Panc1 (cell line): Measurements from ENCODE around the gene RUFY2. TPM values are rescaled to one million over a fixed set of nuclear protein-coding genes. Genes with fewer than 3 reads are reported as not detected.
"Not testable (repeated sequence)": the region's sequence is repeated elsewhere in the genome, so short reads cannot be mapped to it uniquely, and the experiment has no call there.

Experiments
- ATAC-seq: fragments of 200-7000 bp; cut with Tn5 transposase; 2 replicates; pipeline ENCODE4 v1.9.1; 2020; ENCODE audit warnings: mild to moderate bottlenecking, moderate library complexity
- BruUV-seq: library from RNA; stranded (reverse); fragments of 400-500 nt; replicated peaks from 2 replicates; lab custom pipeline; 2021; lab: Mats Ljungman, UMichigan
- CTCF ChIA-PET: fragments of 300-600 bp; sonication (Branson Sonifier 250); formaldehyde crosslinking; loops from one replicate; lab custom pipeline; 2022; ENCODE audit warnings: antibody characterized with exemption; lab: Charles Lee
- POLR2A ChIA-PET: fragments of 300-600 bp; sonication (Branson Sonifier 250); formaldehyde crosslinking; loops from one replicate; lab custom pipeline; 2022; ENCODE audit warnings: antibody characterized with exemption; lab: Charles Lee
- DNase-seq: peaks from one replicate; pipeline ENCODE4 v3.0.0-alpha.2; 2010; ENCODE audit warnings: low read depth, low spot score
- H3K27ac ChIP-seq: 2 replicates; pipeline ENCODE4 v1.5.1; 2011; ENCODE audit warnings: mild to moderate bottlenecking, low read length, inconsistent platforms
- H3K27me3 ChIP-seq: fragments of 200-500 bp; sonication (Bioruptor generic); 2 replicates; pipeline ENCODE4 v1.6.0; 2014; ENCODE audit warnings: low read length, inconsistent platforms; ENCODE audit not compliant: control insufficient read depth, insufficient read depth
- H3K36me3 ChIP-seq: fragments of 200-500 bp; sonication (Bioruptor generic); 2 replicates; pipeline ENCODE4 v1.5.1; 2014; ENCODE audit warnings: inconsistent platforms, mild to moderate bottlenecking, low read length, moderate library complexity; ENCODE audit not compliant: control insufficient read depth, insufficient read depth
- H3K4me1 ChIP-seq: 2 replicates; pipeline ENCODE4 v1.5.1; 2011; ENCODE audit warnings: inconsistent platforms, mild to moderate bottlenecking, low read length, moderate library complexity; ENCODE audit not compliant: control insufficient read depth, insufficient read depth
- H3K4me3 ChIP-seq, 2 experiments: 2 replicates each; pipeline ENCODE4 v1.5.1; 2011 to 2012; ENCODE audit warnings: low read depth in 2 of 2, low read length in 2 of 2, mild to moderate bottlenecking in 2 of 2, inconsistent platforms in 1 of 2, moderate library complexity in 1 of 2
- H3K9me3 ChIP-seq: fragments of 200-500 bp; sonication (Bioruptor generic); 2 replicates; pipeline ENCODE4 v1.5.1; 2014; ENCODE audit warnings: low read depth, mild to moderate bottlenecking, inconsistent platforms, low read length, moderate library complexity; ENCODE audit not compliant: control insufficient read depth, insufficient read depth
- CTCF ChIP-seq: fragments of 450-650 bp; IDR thresholded peaks from 2 replicates; pipeline ENCODE4 v1.5.1; 2017; ENCODE audit warnings: mild to moderate bottlenecking
- POLR2AphosphoS5 ChIP-seq: IDR thresholded peaks from 2 replicates; pipeline ENCODE4 v1.6.1; 2012; ENCODE audit warnings: mild to moderate bottlenecking, low read depth, low read length, moderate library complexity
- REST ChIP-seq, 2 experiments: IDR thresholded peaks; 2 replicates each; pipeline ENCODE4 v1.6.1; 2011 to 2012; ENCODE audit warnings: low read depth in 2 of 2, control low read depth in 1 of 2, low read length in 1 of 2, mild to moderate bottlenecking in 1 of 2, moderate library complexity in 1 of 2; ENCODE audit not compliant: insufficient read depth in 1 of 2
- SIN3A ChIP-seq: IDR thresholded peaks from 2 replicates; pipeline ENCODE4 v1.6.1; 2012; ENCODE audit warnings: low read depth, mild to moderate bottlenecking, low read length, moderate library complexity, borderline replicate concordance; ENCODE audit not compliant: insufficient read depth
- TCF7L2 ChIP-seq: IDR thresholded peaks from 2 replicates; pipeline ENCODE4 v1.6.1; 2011; ENCODE audit warnings: mild to moderate bottlenecking, low read depth, low read length, inconsistent platforms
- in situ Hi-C: cut with HindIII; loops from 2 replicates; pipeline ENCODE4 v1.10.0; 2016; ENCODE audit warnings: low sequenced_read_pairs, low pct_unique_long_range_greater_than_20kb
- intact Hi-C: fragments of 100-400 bp; cut with micrococcal nuclease; formaldehyde crosslinking; loops from one replicate; pipeline ENCODE4 v1.10.0; 2022; ENCODE audit not compliant: unreplicated experiment
- total RNA-seq: library from RNA; stranded (reverse); gene quantifications from one replicate; pipeline ENCODE4 v1.2.1, GENCODE V29; 2021; ENCODE audit not compliant: unreplicated experiment

RUFY2 gene
- total RNA-seq, 1 experiment from 2014 or later = 25.1 TPM

- DNase-seq, in situ Hi-C loops, BruUV-seq, intact Hi-C loops, H3K4me3 ChIP-seq, H3K27ac ChIP-seq, H3K36me3 ChIP-seq, H3K27me3 ChIP-seq, H3K4me1 ChIP-seq: not testable (repeated sequence)
- peaks cover 10% of the 10 kb centered on the region; the same call in 1 of the 2 replicates for H3K9me3 ChIP-seq
- ATAC-seq = peak; percentile 42; the same call in 1 of the 2 replicates
- ChIA-PET POLR2A (interaction anchor here (0.6 kb wide), 1 partner anchor 130 kb away, joined by 19 read pairs; no protein-coding TSS in a partner anchor), CTCF (interaction anchor here (0.7 to 0.8 kb wide), 2 partner anchors 13 to 19 kb away, joined by 4 to 5 read pairs; no protein-coding TSS in a partner anchor)
These were observed 92.1 kb downstream of the RUFY2 start for GRCh38 chr10:68314930-68315329.

- H3K27ac ChIP-seq = no peak overlapping the region
- intact Hi-C loops (no loop called here), in situ Hi-C loops (no loop called here)
- ATAC-seq (no peak), DNase-seq (no peak)
- H3K4me1 ChIP-seq = no peaks in the 10 kb centered on the region
- CTCF ChIA-PET = no interaction called here
- no TSS peak for BruUV-seq
- TF ChIP-seq REST (IDR thresholded peaks at IDR 0.05; ENCODE audit: insufficient read depth in 1 of 2, low read depth in 2 of 2, low read length in 1 of 2) (no peak), POLR2AphosphoS5 (no peak), CTCF (no peak), TCF7L2 (no peak), SIN3A (no peak)
- no peaks in the 10 kb centered on the region for H3K36me3 ChIP-seq
- POLR2A ChIA-PET = no interaction called here
- H3K9me3 ChIP-seq = no peaks in the 10 kb centered on the region
- H3K4me3 ChIP-seq = no peak overlapping the region
- H3K27me3 ChIP-seq = no peaks in the 10 kb centered on the region
These were observed 96.5 kb downstream of the RUFY2 start for GRCh38 chr10:68310531-68310930.

- Histone ChIP-seq H3K4me3 (no peak overlapping the region), H3K9me3 (no peaks in the 10 kb centered on the region), H3K27me3 (no peaks in the 10 kb centered on the region), H3K27ac (no peak overlapping the region), H3K4me1 (peaks cover 13% of the 10 kb centered on the region; the same call in 1 of the 2 replicates), H3K36me3 (no peaks in the 10 kb centered on the region)
- ChIA-PET CTCF (interaction anchor here (0.6 kb wide), 1 partner anchor 105 kb away, joined by 3 read pairs; no protein-coding TSS in a partner anchor), POLR2A (no interaction called here)
- in situ Hi-C loops (no loop called here), intact Hi-C loops (loop anchor here (10.0 kb wide), 1 partner anchor 221 kb away; no protein-coding TSS in a partner anchor)
- TF ChIP-seq REST (IDR thresholded peaks at IDR 0.05; ENCODE audit: insufficient read depth in 1 of 2, low read depth in 2 of 2, low read length in 1 of 2) = no peak
- no peak for TF ChIP-seq TCF7L2
- TF ChIP-seq CTCF = no peak
- TF ChIP-seq POLR2AphosphoS5 = no peak
- no peak for TF ChIP-seq SIN3A
- no TSS peak for BruUV-seq
- ATAC-seq (no peak), DNase-seq (no peak)
These were observed 101.2 kb downstream of the RUFY2 start for GRCh38 chr10:68305854-68306253.
